ENCODE measurements around the gene SPRR5.

Gene SPRR5, protein sequence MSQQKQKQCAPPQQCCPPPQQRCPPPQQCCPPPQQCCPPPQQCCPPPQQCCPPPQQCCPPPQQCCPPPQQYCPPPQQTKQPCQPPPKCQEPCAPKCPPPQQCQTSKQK

DNA sequence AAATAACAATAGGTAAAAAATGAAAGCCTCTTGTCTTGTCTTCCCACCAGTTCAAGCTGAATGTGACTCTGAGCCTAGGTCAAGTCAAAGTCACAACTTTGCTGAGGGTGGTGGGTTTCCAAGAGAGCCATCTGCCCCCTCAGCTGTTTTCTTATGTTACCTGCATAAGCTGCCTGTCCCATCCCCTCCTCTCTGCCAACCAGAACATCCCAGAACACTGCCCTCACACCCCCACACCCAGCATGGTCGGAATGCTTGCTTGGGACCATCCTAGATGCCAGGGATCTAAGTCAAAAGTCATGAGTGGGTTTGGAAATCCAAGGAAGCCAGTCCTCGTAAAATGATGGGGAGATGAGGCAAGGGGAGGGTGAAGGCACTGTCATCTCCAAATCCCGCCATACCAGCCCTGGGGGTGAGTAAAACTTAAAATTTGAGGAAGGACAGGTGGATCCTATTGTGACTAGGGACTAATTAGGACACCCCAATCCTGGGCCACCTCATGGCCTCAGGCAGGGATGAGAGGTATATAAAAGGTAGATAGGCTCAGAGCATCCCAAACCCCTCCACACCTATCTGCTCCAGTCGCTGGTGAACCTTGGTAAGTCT, at the start of gene SPRR5:
SPRR5 (plus strand) TSS at position 556 of the 606 bp plus-strand sequence. CDS start 1,349 bp downstream, outside the sequence.
- Mint-ChIP-seq H3K36me3 (no peaks in the 10 kb centered on the region), H3K27me3 (no peaks in the 10 kb centered on the region), H3K4me3 (no peak within 1 kb of the TSS), H3K27ac (no peak within 1 kb of the TSS), H3K4me1 (no peaks in the 10 kb centered on the region), H3K9me3 (no peaks in the 10 kb centered on the region)
- ATAC-seq: no peak

DNA sequence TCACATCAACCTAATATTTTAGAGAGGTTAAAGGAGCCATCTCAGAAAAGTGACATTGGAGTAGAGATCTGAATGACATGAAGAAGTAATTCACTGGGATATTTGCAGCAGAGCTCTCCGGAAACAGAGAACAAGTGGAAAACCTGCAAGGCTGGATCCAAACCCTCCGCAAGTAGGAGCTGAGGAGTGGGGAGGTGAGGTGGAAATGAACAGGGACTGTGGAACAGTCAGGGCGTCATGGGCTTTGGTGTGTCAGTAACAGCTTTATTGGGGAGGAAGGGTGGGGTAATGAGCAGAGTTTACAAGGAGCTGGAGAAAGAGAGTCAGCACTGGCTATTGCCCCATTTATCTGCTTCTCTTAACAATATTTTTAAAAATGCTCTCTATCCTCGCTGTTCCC, 48.0 kb upstream of the SPRR5 start:
- Mint-ChIP-seq H3K27me3 (peaks cover 53% of the 10 kb centered on the region), H3K9me3 (peaks cover 3% of the 10 kb centered on the region), H3K4me3 (no peak overlapping the region), H3K27ac (no peak overlapping the region), H3K36me3 (no peaks in the 10 kb centered on the region), H3K4me1 (no peaks in the 10 kb centered on the region)
- ATAC-seq: no peak

DNA sequence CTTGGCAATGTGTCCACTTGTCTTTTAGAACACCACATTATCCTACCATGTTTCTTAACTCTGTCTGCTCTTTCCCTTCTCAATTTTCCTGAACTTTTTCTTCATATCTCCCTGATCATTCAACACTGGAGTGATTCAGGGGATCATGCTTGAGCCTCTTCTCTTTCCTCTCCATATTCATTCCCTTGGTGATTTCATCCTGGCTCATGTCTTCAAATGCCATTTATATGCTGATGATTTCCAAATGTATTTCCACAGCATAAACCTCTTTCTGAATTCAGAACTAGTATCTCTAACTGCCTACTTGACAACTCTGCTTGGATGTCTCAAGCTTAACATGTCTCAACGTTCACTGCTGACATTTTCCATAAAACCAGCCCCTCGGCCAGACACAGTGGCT, 47.1 kb upstream of the SPRR5 start:
- no peaks in the 10 kb centered on the region for H3K36me3 Mint-ChIP-seq
- peaks cover 48% of the 10 kb centered on the region for H3K27me3 Mint-ChIP-seq
- no peak overlapping the region for H3K27ac Mint-ChIP-seq
- no peaks in the 10 kb centered on the region for H3K9me3 Mint-ChIP-seq
- ATAC-seq: no peak
- no peak overlapping the region for H3K4me3 Mint-ChIP-seq
- no peaks in the 10 kb centered on the region for H3K4me1 Mint-ChIP-seq

DNA sequence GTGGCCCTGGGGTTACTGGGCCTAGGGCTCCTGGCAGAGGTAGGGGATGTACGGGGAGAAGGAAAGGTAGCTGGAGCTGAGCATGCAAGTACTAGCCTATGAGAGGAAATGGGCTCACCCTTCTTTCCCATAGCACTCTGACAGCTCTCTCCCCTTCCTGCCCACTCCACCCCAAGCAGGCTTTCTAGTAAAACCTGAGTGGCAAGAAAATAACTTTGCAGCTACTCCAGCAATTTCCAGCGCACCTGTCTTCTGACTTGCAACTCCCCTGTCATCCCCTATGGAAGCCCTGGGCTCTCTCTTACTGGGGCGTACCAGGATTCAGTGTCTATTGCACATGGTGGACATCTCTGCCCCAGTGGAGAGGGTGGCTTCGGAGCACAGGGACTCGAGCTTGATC, 45.4 kb upstream of the SPRR5 start:
- no peaks in the 10 kb centered on the region for H3K36me3 Mint-ChIP-seq
- peaks cover 48% of the 10 kb centered on the region for H3K27me3 Mint-ChIP-seq
- no peak overlapping the region for H3K27ac Mint-ChIP-seq
- H3K9me3 Mint-ChIP-seq: no peaks in the 10 kb centered on the region
- no peak overlapping the region for H3K4me3 Mint-ChIP-seq
- no peak for ATAC-seq
- H3K4me1 Mint-ChIP-seq: no peaks in the 10 kb centered on the region

DNA sequence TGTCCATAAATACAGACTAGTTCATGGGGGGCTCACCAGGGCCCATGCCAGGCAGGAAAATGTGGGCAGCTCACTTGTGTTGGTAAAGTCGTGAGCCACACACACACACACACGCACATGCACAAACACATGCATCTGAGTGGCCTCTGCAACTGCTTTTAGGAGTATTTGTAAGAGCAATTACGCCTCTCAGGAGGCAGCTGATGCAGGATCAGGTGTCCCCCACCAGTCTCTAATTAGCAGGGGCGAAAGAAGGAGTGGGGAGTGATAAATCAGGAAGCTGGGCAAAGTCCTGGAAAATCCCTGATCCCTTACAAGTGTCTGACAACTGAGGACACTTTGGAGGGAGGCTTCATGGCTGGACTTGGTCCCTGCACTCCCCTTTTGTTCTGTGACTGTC, 44.4 kb upstream of the SPRR5 start:
- H3K9me3 Mint-ChIP-seq: no peaks in the 10 kb centered on the region
- no peaks in the 10 kb centered on the region for H3K36me3 Mint-ChIP-seq
- peaks cover under 1% of the 10 kb centered on the region for H3K4me1 Mint-ChIP-seq
- no peak overlapping the region for H3K4me3 Mint-ChIP-seq
- H3K27ac Mint-ChIP-seq: no peak overlapping the region
- ATAC-seq: no peak
- H3K27me3 Mint-ChIP-seq: peaks cover 50% of the 10 kb centered on the region

DNA sequence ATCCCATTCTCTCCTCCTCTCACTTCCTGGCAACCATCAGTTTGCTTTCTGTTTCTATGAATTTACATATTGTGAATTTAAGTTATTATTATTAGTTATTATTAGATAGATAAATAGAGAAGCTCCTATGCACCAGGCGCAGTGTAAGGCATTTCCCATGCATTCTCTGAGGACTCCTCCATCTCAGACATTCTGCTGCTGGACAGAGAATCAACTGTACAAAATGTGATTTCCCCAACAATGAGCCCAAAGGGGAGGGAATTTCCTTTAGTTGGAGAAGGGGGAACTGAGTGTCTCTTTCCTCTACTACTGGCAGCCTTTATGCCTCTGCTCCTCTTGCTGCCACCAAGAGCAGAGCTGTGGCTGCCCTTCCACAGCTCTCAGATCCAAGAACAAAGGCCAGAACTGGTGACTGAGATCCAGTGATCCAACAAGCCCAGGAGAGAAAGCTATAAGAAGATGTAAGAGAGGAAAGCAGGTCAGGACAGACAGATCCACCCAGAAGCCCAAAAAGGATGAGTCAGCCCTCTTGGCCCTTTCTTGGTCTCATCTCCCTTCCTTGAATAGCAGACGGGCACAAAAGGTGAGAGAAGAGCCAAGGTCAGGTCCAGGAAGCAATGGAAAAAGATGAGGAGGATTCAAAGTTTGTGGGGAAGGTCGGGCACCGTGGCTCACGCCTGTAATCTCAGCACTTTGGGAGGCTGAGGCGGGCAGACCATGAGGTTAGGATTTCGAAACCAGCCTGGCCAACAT, 42.1 kb upstream of the SPRR5 start:
- Mint-ChIP-seq H3K36me3 (no peaks in the 10 kb centered on the region), H3K4me1 (peaks cover 8% of the 10 kb centered on the region), H3K4me3 (no peak overlapping the region), H3K27me3 (peaks cover 50% of the 10 kb centered on the region), H3K27ac (no peak overlapping the region), H3K9me3 (peaks cover 1% of the 10 kb centered on the region)
- ATAC-seq: no peak

DNA sequence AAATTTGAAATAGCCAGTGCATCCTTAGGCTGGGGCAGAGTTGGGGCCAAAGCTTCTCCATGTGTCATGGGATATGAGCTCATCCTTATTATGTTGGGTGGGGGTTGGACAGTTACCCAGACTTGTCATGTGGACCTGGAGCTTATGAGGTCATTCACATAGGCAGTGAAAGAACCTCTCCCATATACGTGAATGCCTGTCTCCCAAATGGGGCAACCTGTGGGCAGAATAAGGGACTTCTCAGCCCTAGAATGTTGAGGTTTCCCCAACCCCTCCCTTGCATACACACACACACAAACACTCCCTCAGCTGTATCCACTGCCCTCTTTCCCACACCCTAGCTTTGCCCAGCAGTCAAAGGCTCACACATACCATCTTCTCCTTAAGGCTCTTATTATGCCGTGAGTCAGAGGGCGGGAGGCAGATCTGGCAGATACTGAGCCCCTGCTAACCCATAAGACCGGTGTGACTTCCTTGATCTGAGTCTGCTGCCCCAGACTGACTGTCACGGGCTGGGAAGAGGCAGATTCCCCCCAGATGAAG, 40.9 kb upstream of the SPRR5 start:
- Mint-ChIP-seq H3K36me3 (no peaks in the 10 kb centered on the region), H3K9me3 (peaks cover 6% of the 10 kb centered on the region), H3K4me1 (peaks cover 8% of the 10 kb centered on the region), H3K4me3 (no peak overlapping the region), H3K27me3 (peaks cover 43% of the 10 kb centered on the region), H3K27ac (no peak overlapping the region)
- ATAC-seq: no peak

DNA sequence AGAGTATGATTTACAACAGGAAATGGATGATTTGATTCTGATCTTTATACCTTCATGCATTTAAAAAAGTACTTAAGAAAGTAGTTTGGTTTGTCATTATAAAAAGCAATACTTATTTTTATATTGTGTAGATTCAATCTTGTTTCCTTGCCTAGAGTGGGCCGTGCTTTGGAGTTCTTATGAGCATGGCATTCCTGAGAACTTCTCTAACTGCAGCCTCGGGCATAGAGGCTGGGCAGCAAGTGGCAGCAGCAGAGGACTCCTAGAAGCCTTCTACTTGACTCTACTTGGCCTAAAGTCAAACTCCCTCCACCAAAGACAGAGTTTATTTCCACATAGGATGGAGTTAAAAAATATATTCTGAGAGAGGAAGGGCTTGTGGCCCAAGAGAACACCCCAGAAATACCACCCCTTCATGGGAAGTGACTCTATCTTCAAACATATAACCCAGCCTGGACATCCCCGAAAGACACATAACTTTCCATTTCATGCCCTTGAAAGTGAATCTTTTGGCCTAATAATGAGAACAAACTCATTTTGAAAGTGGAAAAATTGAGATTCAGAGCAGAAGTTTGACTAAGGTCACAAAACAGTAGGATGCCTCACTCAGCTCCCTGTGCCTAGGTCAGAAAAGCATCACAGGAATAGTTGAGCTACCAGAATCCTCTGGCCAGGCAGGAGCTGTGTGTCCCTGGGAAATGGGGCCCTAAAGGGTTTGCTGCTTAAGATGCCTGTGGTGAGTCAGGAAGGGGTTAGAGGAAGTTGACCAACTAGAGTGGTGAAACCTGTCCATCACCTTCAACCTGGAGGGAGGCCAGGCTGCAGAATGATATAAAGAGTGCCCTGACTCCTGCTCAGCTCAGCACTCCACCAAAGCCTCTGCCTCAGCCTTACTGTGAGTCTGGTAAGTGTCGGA, 39.1 kb upstream of the SPRR5 start, which contains the start of gene IVL:
IVL (plus strand) TSS at position 861 of the 916 bp plus-strand sequence. CDS start 1,252 bp downstream, outside the sequence.
- Mint-ChIP-seq H3K9me3 (peaks cover 6% of the 10 kb centered on the region), H3K27ac (no peak within 1 kb of the TSS), H3K4me3 (no peak within 1 kb of the TSS), H3K36me3 (no peaks in the 10 kb centered on the region), H3K4me1 (peaks cover 8% of the 10 kb centered on the region), H3K27me3 (peaks cover 52% of the 10 kb centered on the region)
- ATAC-seq: peak; percentile 83

DNA sequence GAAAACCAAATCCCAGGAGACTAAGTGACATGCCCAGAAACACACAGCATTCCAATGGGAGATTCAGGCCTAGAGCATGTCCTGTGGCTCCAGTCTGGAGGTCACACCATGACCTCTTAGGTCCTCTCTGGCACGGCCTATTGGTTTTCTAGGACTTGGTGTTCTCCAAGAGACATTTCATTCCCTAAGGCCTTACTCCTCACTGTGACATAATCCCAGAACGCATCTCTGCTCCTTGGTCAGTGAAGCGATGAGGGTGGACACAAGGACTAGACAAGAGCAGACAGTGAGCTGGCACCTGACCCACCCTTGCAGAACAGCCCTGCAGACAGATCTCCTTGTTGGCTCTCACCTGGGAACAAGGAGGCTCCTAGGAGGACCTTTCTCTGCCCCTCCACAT, 37.8 kb upstream of the SPRR5 start:
- Mint-ChIP-seq H3K27me3 (peaks cover 56% of the 10 kb centered on the region), H3K4me1 (peaks cover 8% of the 10 kb centered on the region), H3K9me3 (peaks cover 6% of the 10 kb centered on the region), H3K27ac (no peak overlapping the region), H3K36me3 (no peaks in the 10 kb centered on the region), H3K4me3 (no peak overlapping the region)
- no peak for ATAC-seq

DNA sequence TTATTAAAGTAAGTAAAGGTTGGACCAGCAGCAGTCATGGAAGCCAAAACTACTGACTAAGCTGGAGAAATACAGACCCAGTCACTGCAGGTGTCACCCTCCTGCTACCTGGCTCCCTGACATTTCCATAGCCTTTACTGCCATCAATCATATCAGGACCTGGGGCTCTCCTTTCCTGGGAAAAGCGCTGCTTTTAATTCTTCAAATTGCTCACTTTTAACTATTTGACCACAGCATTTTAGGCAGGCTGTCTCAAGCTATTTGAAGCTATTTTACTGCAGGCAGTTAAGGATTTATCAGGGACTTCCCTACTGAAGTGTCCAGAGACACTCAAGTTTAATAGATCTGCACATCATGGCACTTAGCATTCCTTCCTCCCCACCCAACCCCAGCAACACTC, 34.5 kb upstream of the SPRR5 start:
- peaks cover 51% of the 10 kb centered on the region for H3K27me3 Mint-ChIP-seq

DNA sequence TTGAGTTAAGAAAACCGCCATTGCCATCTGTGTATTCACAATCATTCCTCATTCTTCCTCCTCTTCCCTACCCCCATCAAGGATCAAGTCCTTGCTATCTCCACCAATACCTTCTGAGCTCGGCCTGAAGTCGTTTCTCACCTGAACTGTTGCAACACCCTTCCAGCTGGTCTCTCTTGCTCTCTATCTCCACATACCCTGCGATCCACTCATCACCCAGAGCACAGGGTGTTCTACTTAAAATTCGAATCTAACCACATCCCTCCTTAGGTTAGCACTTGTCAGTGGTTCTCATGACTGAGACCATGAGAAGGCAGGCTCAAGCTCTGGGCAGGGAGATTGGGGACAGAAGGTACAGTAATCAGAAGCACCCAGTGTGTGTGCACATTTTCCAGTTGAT, 34.1 kb upstream of the SPRR5 start:
- peaks cover 9% of the 10 kb centered on the region for H3K9me3 Mint-ChIP-seq

More for the DNA sequence above, 34.5 kb upstream of the SPRR5 start:
- Mint-ChIP-seq H3K9me3 (peaks cover 9% of the 10 kb centered on the region), H3K4me3 (no peak overlapping the region), H3K27ac (no peak overlapping the region), H3K4me1 (peaks cover 8% of the 10 kb centered on the region), H3K36me3 (peaks cover 4% of the 10 kb centered on the region)
- ATAC-seq: no peak

DNA sequence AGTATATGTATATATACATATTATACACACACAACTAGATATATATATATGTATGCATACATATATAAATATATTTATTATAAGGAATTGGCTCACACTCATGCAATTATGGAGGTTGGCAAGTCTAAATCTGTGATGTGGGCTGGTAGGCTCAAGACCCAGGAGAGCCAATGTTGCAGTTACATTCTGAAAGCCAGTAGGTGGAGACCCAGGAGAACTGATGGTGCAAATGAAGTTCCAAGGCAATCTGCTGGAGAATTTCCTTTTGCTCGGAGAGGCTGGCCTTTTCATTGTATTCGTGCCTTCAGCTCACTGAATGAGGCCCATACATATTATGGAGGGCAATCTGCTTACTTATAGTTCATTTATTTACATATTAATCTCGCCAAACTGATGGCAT, 29.2 kb upstream of the SPRR5 start:
- peaks cover 5% of the 10 kb centered on the region for H3K9me3 Mint-ChIP-seq
- no peak overlapping the region for H3K27ac Mint-ChIP-seq
- ATAC-seq: no peak
- peaks cover 4% of the 10 kb centered on the region for H3K36me3 Mint-ChIP-seq
- H3K4me1 Mint-ChIP-seq: no peaks in the 10 kb centered on the region
- H3K4me3 Mint-ChIP-seq: no peak overlapping the region
- peaks cover 38% of the 10 kb centered on the region for H3K27me3 Mint-ChIP-seq

More for the DNA sequence above, 34.1 kb upstream of the SPRR5 start:
- peaks cover 4% of the 10 kb centered on the region for H3K36me3 Mint-ChIP-seq
- ATAC-seq: no peak
- H3K27me3 Mint-ChIP-seq: peaks cover 53% of the 10 kb centered on the region
- no peak overlapping the region for H3K4me3 Mint-ChIP-seq
- peaks cover 5% of the 10 kb centered on the region for H3K4me1 Mint-ChIP-seq
- H3K27ac Mint-ChIP-seq: no peak overlapping the region

DNA sequence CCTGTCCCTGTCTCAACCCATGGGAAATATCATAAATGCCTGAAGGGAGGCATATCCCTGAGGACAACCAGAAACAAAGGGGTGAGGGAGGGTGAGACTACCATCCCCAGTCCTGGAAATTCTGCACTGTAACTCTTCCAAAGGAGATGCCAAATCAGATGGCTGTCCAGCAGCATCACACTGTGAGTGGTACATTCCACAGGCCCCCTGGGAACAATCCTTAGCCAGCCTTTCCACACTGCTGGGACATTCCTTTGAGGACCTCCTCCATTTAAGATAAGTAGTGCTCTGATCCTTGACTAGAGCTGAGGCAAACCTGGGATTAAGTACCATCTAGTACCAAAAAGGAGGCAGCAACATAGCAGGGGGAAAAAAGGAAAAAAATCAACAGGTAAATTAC, 27.9 kb upstream of the SPRR5 start:
- Mint-ChIP-seq H3K4me3 (no peak overlapping the region), H3K27ac (no peak overlapping the region), H3K4me1 (no peaks in the 10 kb centered on the region), H3K36me3 (peaks cover 4% of the 10 kb centered on the region), H3K9me3 (peaks cover 5% of the 10 kb centered on the region), H3K27me3 (peaks cover 33% of the 10 kb centered on the region)
- ATAC-seq: no peak

DNA sequence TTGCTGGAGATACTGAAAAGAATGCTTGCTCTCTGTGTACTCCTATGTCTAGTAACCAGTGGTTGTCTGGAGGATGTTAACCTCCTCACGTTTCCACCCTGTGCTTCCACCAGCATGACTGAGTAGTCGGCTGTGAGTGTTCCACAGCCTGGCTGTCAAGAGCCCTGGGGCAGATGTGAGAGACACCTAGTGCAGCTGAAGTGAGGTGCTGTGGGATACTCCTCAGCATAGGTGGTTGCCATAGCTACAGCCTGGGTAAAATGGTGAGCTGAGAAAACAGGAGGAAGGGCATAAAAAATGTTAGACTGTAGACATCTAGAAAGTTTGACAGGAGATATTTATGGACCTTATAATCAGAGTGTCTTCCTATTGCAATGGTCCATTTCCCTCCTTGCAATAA, 22.8 kb upstream of the SPRR5 start:
- Mint-ChIP-seq H3K4me3 (no peak overlapping the region), H3K36me3 (no peaks in the 10 kb centered on the region), H3K27ac (no peak overlapping the region), H3K27me3 (peaks cover 14% of the 10 kb centered on the region), H3K9me3 (peaks cover 3% of the 10 kb centered on the region), H3K4me1 (no peaks in the 10 kb centered on the region)
- no peak for ATAC-seq

DNA sequence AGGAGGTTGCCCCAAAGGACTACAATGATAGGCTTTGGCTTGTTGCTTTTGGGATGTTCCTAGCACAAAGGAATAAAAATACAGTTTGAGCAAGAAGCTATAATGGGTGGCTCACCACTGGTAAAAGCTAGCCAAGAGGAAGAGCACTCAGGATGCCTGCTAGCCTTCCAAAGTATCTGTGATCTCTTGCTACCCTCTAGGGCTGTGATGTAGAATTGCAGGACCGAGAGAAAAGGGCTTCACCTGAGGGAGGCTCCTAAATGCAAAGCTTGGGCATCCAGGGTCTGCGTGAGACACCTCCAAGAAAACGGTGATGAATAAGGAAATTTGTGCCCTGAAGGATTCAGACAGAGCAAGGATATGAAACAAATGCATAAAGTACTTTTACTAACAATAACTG, 20.9 kb upstream of the SPRR5 start:
- H3K27ac Mint-ChIP-seq: no peak overlapping the region
- peaks cover 14% of the 10 kb centered on the region for H3K27me3 Mint-ChIP-seq
- ATAC-seq: no peak
- no peaks in the 10 kb centered on the region for H3K4me1 Mint-ChIP-seq
- H3K4me3 Mint-ChIP-seq: no peak overlapping the region
- H3K9me3 Mint-ChIP-seq: peaks cover 3% of the 10 kb centered on the region
- H3K36me3 Mint-ChIP-seq: no peaks in the 10 kb centered on the region

Data from stimulated activated memory B cell treated with anti-CD40 and anti-IgM and Interleukin-4, amounts not matched to agents 10 μg/mL and 1 μg/mL and 100 μg/mL, for 72 hours (primary cell).